K562 (cell line): Measurements from ENCODE around the gene HMGCL. TPM values are rescaled to one million over a fixed set of nuclear protein-coding genes. Genes with fewer than 3 reads are reported as not detected.

ENCODE experiments used
- ARID3B ChIP-seq: fragments of 250-450 bp; sonication (Bioruptor Pico); IDR thresholded peaks from 2 replicates; pipeline ENCODE4 v1.4.0; 2020; ENCODE audit warnings: borderline replicate concordance
- CHAMP1 ChIP-seq: fragments of 450-650 bp; IDR thresholded peaks from 2 replicates; pipeline ENCODE4 v1.6.1; 2016; ENCODE audit warnings: mild to moderate bottlenecking
- EP400 ChIP-seq: fragments of 450-650 bp; IDR thresholded peaks from 2 replicates; pipeline ENCODE4 v1.6.1; 2017; ENCODE audit warnings: antibody characterized with exemption, mild to moderate bottlenecking, moderate library complexity
- GATAD2B ChIP-seq: fragments of 450-650 bp; IDR thresholded peaks from 2 replicates; pipeline ENCODE4 v1.6.1; 2017; ENCODE audit warnings: mild to moderate bottlenecking, borderline replicate concordance
- MITF ChIP-seq: IDR thresholded peaks from 2 replicates; pipeline ENCODE4 v1.6.1; 2014; ENCODE audit warnings: antibody characterized with exemption
- NFIC ChIP-seq: fragments of 450-650 bp; IDR thresholded peaks from 2 replicates; pipeline ENCODE4 v1.6.1; 2017; ENCODE audit warnings: mild to moderate bottlenecking, inconsistent platforms
- RBFOX2 ChIP-seq: fragments of 200-400 bp; formaldehyde crosslinking; IDR thresholded peaks from 2 replicates; pipeline ENCODE4 v1.6.1; 2017; ENCODE audit warnings: low read depth, mild to moderate bottlenecking, low read length, moderate library complexity
- REST ChIP-seq, 2 experiments: fragments of 450-650 bp; formaldehyde crosslinking in 1 of 2; IDR thresholded peaks; 2 replicates each; pipeline versions ENCODE4 v1.4.0 to v1.6.1; 2014 to 2020; ENCODE audit warnings: mild to moderate bottlenecking in 2 of 2, borderline replicate concordance in 1 of 2, low read depth in 1 of 2
- SMARCB1 ChIP-seq: IDR thresholded peaks from 2 replicates; pipeline ENCODE4 v1.6.1; 2011; ENCODE audit warnings: improper control_type of control experiment, low read depth; ENCODE audit not compliant: insufficient read length
- STAT5A ChIP-seq: IDR thresholded peaks from 2 replicates; pipeline ENCODE4 v1.6.1; 2012; ENCODE audit warnings: low read length, inconsistent platforms, borderline replicate concordance
- ZKSCAN8 ChIP-seq: fragments of 200-800 bp; sonication (Bioruptor generic); IDR thresholded peaks from 2 replicates; pipeline ENCODE4 v1.6.1; 2016; ENCODE audit warnings: missing genetic modification characterization, missing compliant biosample characterization
- ZNF212 ChIP-seq: fragments of 450-650 bp; formaldehyde crosslinking; IDR thresholded peaks from 2 replicates; pipeline ENCODE4 v1.4.0; 2020; ENCODE audit warnings: mild to moderate bottlenecking
- ZNF217 ChIP-seq: sonication (generic); formaldehyde crosslinking; IDR thresholded peaks from 2 replicates; pipeline ENCODE4 v1.8.0; 2022; ENCODE audit warnings: mild to moderate bottlenecking, missing genetic modification reagents
- ZNF707 ChIP-seq: fragments of 250-450 bp; sonication (Bioruptor Pico); conservative IDR thresholded peaks from 2 replicates; pipeline ENCODE4 v1.8.0; 2022; ENCODE audit warnings: inconsistent platforms, mild to moderate bottlenecking, moderate library complexity
- polyA plus RNA-seq, 8 experiments: library from polyadenylated mRNA; depleted of rRNA in 4 of 8; stranded (reverse) in 5 of 8; unstranded in 3 of 8; fragments of >200 nt; fragmentation: Nextera tagmentation in 2 of 8; fragmentation: Illumina TruSeq in 1 of 8; extraction: Ambion mirVana in 2 of 8; extraction: Trizol in 1 of 8; gene quantifications; 2 replicates each; pipeline versions ENCODE4 v1.2.1 to v1.2.3, GENCODE V29; 2011 to 2014; ENCODE audit warnings: inconsistent platforms in 1 of 8, missing spikeins in 1 of 8
- total RNA-seq, 7 experiments: library from RNA; depleted of rRNA in 6 of 7; stranded (reverse); fragments of >200 nt in 6 of 7; fragmentation: Illumina TruSeq in 2 of 7; extraction: Trizol in 2 of 7; gene quantifications; 2 replicates each; pipeline versions ENCODE4 v1.2.1 to v1.2.3, GENCODE V29; 2011 to 2021; ENCODE audit warnings: low replicate concordance in 1 of 7

Gene HMGCL
- total and polyA plus RNA-seq, 9 of the 15 experiments (the other 6 are each of a cell fraction or from before 2014, with no cell fraction given), result 18.0 to 82.2 (median 24.2) TPM

GRCh38 chr1:23867895-23868556 is 42.8 kb upstream of the HMGCL start, which contains the start of gene FUCA1 (continued):
- TF ChIP-seq ZNF707 (CRISPR knock-in tag), result no peak
- no peak for TF ChIP-seq ARID3B
- TF ChIP-seq EP400, result no peak
- TF ChIP-seq REST (IDR thresholded peaks at IDR 0.05; ENCODE audit: borderline replicate concordance), result peak; percentile 72; the same call in 1 of the 2 replicates
- TF ChIP-seq REST (CRISPR knock-in tag; IDR thresholded peaks at IDR 0.05; ENCODE audit: low read depth), result no peak
- no peak for TF ChIP-seq ZNF212
- TF ChIP-seq NFIC, result no peak; the same call in 1 of the 2 replicates
- no peak for TF ChIP-seq STAT5A
- TF ChIP-seq GATAD2B, result no peak
- no peak for TF ChIP-seq SMARCB1
- TF ChIP-seq ZKSCAN8 (CRISPR knock-in tag), result no peak
- no peak for TF ChIP-seq ZNF217
- TF ChIP-seq CHAMP1, result peak; percentile 42; the same call in 1 of the 2 replicates
- TF ChIP-seq RBFOX2, result peak; percentile 84
- no peak for TF ChIP-seq MITF
